ENCODE data around the gene ZNF264. TPM values are rescaled to one million over a fixed set of nuclear protein-coding genes. Genes with fewer than 3 reads are reported as not detected.

The ZNF264 gene
- total RNA-seq, 4 donors from 2014 or later = 21.9 to 47.9 (median 35.7) TPM

DNA sequence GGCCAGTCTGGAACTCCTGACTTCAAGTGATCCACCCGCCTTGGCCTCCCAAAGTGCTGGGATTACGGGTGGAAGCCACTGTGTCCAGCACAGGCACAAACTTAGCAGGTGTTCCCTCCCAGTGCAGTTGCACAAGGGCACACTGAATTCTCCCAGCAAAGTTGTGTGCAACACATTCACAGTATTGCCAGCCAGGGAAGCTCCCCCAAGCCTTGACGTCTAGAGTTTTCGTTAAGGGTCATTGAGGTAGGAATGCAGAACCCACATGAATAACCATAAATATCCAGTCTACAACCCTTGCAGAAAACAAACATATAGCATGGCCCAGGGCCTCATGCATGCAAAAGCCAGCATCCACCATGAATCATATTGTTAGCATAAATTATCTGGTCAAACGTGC, 36.2 kb downstream of the ZNF264 start:
- no peak for DNase-seq (ENCODE audit: low spot score)

GRCh38 chr19:57231686-57232085, 40.4 kb downstream of the ZNF264 start:
- TF ChIP-seq, protein P1, sequence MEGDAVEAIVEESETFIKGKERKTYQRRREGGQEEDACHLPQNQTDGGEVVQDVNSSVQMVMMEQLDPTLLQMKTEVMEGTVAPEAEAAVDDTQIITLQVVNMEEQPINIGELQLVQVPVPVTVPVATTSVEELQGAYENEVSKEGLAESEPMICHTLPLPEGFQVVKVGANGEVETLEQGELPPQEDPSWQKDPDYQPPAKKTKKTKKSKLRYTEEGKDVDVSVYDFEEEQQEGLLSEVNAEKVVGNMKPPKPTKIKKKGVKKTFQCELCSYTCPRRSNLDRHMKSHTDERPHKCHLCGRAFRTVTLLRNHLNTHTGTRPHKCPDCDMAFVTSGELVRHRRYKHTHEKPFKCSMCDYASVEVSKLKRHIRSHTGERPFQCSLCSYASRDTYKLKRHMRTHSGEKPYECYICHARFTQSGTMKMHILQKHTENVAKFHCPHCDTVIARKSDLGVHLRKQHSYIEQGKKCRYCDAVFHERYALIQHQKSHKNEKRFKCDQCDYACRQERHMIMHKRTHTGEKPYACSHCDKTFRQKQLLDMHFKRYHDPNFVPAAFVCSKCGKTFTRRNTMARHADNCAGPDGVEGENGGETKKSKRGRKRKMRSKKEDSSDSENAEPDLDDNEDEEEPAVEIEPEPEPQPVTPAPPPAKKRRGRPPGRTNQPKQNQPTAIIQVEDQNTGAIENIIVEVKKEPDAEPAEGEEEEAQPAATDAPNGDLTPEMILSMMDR (IDR thresholded peaks at IDR 0.05) = no peak
- no peak for DNase-seq (ENCODE audit: low spot score)
- no peak for ATAC-seq (ENCODE audit: low FRiP score)

More for the DNA sequence above, 36.2 kb downstream of the ZNF264 start:
- TF ChIP-seq, protein P1 (IDR thresholded peaks at IDR 0.05) = no peak
- no peak for ATAC-seq (ENCODE audit: low FRiP score)

DNA sequence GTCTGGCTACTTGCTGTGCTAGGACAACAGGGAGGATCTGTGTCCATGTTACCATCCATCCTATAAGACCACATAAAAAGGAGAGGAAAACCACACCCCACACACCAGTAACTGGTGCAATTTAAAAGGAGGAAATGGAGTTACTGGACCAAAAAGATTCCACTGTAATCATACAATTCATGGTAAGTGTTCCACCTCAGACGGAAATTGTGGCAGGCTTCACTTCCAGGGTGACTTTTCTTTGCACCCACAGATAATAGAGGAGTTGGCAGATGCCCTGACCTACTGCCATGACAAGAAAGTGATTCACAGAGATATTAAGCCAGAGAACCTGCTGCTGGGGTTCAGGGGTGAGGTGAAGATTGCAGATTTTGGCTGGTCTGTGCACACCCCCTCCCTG, 41.9 kb downstream of the ZNF264 start:
- TF ChIP-seq, protein P1 (IDR thresholded peaks at IDR 0.05) = no peak
- ATAC-seq (ENCODE audit: low FRiP score) (no peak), DNase-seq (ENCODE audit: low spot score) (no peak)

DNA sequence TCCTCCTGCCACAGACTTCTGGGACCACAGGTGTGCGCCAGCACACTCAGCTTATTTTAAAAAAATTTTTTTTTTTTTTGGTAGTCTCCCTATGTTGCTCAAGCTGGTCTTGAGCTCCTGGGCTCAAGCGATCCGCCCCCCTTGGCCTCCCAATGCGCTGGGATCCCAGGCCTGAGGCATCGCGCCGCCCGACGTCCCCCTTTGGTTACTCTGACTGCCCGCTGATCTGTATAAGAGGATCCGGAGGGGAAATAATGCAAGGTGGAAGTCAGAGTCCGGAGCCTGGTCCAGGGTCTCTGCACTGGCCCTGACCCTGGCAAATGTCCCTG, 48.6 kb downstream of the ZNF264 start:
- TF ChIP-seq, protein P1 (IDR thresholded peaks at IDR 0.05) = no peak
- DNase-seq (ENCODE audit: low spot score) (no peak), ATAC-seq (ENCODE audit: low FRiP score) (no peak)

DNA sequence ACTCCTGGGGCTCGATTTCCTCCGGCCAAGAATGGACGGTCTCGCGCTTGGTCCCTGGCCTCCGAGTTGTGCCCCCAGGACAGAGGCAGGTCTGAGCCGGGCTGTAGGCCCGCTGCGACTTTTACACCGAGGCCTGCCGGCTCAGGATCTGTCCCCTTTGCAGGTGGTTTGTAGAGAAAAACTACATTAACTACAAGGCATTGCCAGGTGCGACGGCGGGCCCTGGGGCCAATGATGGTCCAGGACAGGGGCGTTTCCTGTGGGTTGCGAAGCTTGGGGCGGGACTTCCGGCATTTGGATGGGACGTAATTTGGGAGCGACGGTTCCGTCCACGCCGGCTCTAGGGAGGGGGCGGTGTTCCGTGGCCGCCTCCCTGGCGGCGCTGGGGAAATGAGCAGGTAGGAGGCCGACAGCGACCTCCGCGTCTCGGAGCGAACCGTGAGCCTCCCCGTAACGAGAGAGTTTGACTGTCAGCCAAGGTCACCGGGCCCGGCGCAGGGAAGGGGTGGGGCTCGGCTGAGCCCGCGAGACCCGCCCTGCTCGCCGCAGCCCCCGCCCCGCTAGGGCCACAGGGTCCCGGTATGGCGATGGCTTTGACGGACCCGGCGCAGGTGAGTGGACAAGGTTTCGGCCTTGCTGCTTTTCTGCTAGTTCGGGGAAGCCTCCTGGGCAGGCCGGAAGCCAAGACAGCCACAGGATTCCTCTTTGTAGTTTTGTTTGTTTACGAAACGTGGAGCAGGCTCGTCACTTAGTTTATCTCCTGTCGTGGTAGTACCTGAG, 49.2 kb downstream of the ZNF264 start, which contains the start of gene ZNF805:
Gene ZNF805, plus strand, starts transcription at position 322 of the 780 bp plus-strand sequence. Its CDS starts 260 bp downstream, at position 582.
- ATAC-seq (ENCODE audit: low FRiP score) (peak; percentile 96), DNase-seq (ENCODE audit: low spot score) (peak; percentile 88)
- TF ChIP-seq, protein P1 (IDR thresholded peaks at IDR 0.05) = no peak

- DNase-seq (ENCODE audit: low spot score) (no peak), ATAC-seq (ENCODE audit: low FRiP score) (no peak)
- TF ChIP-seq, protein P1 (IDR thresholded peaks at IDR 0.05) = no peak
These were observed 49.9 kb downstream of the ZNF264 start for GRCh38 chr19:57241176-57241575.

DNA sequence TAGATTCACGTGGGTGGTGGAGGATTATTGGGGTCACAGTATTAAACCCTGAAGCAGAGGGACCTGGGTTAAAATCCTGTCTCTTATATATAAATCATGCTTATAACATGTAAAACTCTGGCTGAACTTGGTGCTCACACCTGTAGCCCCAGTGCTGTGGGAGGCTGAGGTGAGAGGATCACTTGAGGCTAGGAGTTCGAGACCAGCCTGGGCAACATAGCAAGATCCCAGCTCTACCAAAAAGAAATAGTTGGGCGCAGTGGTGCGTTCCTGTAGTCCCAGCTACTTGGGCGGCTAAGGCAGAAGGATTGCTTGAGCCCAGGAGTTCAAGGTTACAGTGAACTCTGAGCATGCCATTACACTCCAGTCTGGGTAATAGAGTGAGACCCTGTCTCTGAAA, 51.5 kb downstream of the ZNF264 start:
- no peak for DNase-seq (ENCODE audit: low spot score)
- TF ChIP-seq, protein P1 (IDR thresholded peaks at IDR 0.05) = no peak
- no peak for ATAC-seq (ENCODE audit: low FRiP score)
